ENCODE results near the gene IGSF8. TPM values are rescaled to one million over a fixed set of nuclear protein-coding genes. Genes with fewer than 3 reads are reported as not detected.

The IGSF8 gene
- total and polyA plus RNA-seq, 8 donors, result 12.9 to 24.7 (median 18.4) TPM

DNA sequence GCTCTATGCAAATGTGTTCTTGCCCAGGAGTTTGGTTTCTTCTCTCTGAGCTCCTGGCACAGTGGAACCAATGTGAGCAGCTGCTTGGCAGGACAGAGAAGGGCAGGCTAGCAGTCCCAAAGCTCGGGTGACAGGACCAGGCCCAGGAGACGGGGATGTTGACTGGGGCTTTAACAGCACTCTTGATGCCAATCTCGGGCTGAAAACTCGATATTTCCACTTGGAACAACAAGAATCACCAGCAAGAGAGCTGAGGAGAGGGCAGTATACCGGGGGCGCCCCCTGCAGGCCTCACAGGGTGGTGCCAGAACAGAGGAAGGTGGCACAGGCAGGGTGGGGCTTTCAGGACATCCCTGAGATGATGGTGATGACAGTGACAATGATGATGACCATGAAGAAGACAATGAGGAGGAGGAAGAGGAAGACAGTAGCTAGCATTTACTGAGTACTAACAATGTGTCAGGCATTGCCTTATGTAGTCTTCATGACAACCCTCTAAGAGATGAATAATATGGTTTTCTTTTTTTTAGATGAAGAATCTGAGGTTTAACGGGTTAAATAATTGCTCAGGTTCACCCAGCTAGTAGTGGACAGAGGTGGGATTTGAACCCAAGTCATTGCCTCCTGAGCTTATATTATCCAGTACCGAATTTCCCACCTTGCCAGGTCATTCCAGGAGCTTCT, 19.8 kb downstream of the IGSF8 start:
- H3K27me3 ChIP-seq, result peaks cover 0 to 6% (median 3%) of the 10 kb centered on the region in 4 donors
- FAIRE-seq, result no peak
- peak; percentile 76 to 90 (median 85) for ATAC-seq

GRCh38 chr1:160077486-160077885, 20.9 kb downstream of the IGSF8 start:
- ATAC-seq, result peak in 1 of 4 donors; percentile 13

More for the DNA sequence above, 19.8 kb downstream of the IGSF8 start:
- Histone ChIP-seq H3K4me3 (no peak overlapping the region), H3K9me3 (no peaks in the 10 kb centered on the region), H3K36me3 (no peaks in the 10 kb centered on the region), H3K27ac (no peak overlapping the region), H3K4me1 (no peaks in the 10 kb centered on the region)
- DNase-seq, result peak in 3 of 6 donors; percentile 35 to 76 (median 37)
- WGBS, 2 donors, result 16 to 17% methylated on average over 8 of the region's 8 CpGs
- intact Hi-C loops (cut with DNase I), result no loop called here
- TF ChIP-seq, protein P1, sequence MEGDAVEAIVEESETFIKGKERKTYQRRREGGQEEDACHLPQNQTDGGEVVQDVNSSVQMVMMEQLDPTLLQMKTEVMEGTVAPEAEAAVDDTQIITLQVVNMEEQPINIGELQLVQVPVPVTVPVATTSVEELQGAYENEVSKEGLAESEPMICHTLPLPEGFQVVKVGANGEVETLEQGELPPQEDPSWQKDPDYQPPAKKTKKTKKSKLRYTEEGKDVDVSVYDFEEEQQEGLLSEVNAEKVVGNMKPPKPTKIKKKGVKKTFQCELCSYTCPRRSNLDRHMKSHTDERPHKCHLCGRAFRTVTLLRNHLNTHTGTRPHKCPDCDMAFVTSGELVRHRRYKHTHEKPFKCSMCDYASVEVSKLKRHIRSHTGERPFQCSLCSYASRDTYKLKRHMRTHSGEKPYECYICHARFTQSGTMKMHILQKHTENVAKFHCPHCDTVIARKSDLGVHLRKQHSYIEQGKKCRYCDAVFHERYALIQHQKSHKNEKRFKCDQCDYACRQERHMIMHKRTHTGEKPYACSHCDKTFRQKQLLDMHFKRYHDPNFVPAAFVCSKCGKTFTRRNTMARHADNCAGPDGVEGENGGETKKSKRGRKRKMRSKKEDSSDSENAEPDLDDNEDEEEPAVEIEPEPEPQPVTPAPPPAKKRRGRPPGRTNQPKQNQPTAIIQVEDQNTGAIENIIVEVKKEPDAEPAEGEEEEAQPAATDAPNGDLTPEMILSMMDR (IDR thresholded peaks at IDR 0.05), result peak; percentile 26 to 69 (median 60)

DNA sequence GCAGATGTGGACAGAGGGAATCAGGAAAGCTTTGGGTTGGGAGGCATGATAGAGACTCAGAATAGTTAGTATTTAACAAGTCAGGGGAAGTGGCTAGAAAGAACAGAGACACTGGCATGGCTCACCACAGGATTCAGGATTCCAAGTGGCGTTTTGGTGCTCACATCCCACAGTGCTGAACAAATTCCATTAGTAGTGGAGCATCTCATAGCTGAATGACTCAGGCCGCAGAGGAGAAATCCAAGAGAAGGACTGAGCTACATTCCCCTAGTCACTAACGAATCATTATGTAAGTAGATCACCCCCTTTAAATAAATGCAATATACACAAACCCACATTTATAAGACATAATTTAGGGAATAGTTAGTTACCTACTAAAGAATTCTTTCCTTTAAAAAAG, 22.1 kb downstream of the IGSF8 start:
- Histone ChIP-seq H3K9me3 (no peaks in the 10 kb centered on the region), H3K4me1 (no peaks in the 10 kb centered on the region), H3K27me3 (peaks cover 0 to 6% (median 0%) of the 10 kb centered on the region in 4 donors), H3K36me3 (no peaks in the 10 kb centered on the region), H3K27ac (no peak overlapping the region), H3K4me3 (no peak overlapping the region)
- DNase-seq (no peak), FAIRE-seq (no peak), ATAC-seq (no peak)
- TF ChIP-seq, protein P1 (IDR thresholded peaks at IDR 0.05), result no peak
- WGBS, 2 donors, result 65 to 67% methylated on average over 3 of the region's 3 CpGs
- intact Hi-C loops (cut with DNase I), result no loop called here

More at GRCh38 chr1:160077486-160077885, 20.9 kb downstream of the IGSF8 start:
- no peak overlapping the region for H3K4me3 ChIP-seq
- intact Hi-C loops (cut with DNase I), result no loop called here
- FAIRE-seq, result no peak
- TF ChIP-seq, protein P1 (IDR thresholded peaks at IDR 0.05), result no peak
- no peak overlapping the region for H3K27ac ChIP-seq
- H3K9me3 ChIP-seq, result no peaks in the 10 kb centered on the region
- peaks cover 0 to 6% (median 3%) of the 10 kb centered on the region in 4 donors for H3K27me3 ChIP-seq
- no peaks in the 10 kb centered on the region for H3K36me3 ChIP-seq
- DNase-seq, result no peak
- H3K4me1 ChIP-seq, result no peaks in the 10 kb centered on the region

DNA sequence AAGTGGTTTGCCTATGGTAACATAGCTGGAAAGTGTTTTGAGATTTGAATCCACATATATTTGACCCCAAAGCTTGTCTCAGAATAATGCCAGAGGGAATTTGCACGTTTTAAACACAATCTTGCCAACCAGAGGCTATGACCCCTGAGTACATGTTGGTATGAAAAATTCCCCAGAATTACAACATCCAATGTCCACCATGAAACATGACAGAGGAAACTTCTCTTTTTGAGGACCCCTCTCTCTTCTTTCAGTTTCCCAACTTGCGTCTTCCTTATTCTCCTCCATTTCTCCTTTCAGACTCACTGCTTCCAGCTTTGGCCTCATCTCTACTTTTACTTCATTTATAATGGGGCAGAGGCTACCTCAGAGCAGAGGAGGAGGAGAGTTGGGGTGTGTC, 22.6 kb downstream of the IGSF8 start:
- no peaks in the 10 kb centered on the region for H3K36me3 ChIP-seq
- WGBS, 2 donors, result 47 to 54% methylated on average over 2 of the region's 2 CpGs
- FAIRE-seq, result no peak
- intact Hi-C loops (cut with DNase I), result no loop called here
- no peak overlapping the region for H3K4me3 ChIP-seq
- peaks cover 0 to 4% (median 3%) of the 10 kb centered on the region in 3 donors for H3K4me1 ChIP-seq
- H3K9me3 ChIP-seq, result no peaks in the 10 kb centered on the region
- no peak for DNase-seq
- peaks cover 0 to 6% (median 0%) of the 10 kb centered on the region in 4 donors for H3K27me3 ChIP-seq
- TF ChIP-seq, protein P1 (IDR thresholded peaks at IDR 0.05), result no peak
- no peak overlapping the region for H3K27ac ChIP-seq
- ATAC-seq, result no peak

DNA sequence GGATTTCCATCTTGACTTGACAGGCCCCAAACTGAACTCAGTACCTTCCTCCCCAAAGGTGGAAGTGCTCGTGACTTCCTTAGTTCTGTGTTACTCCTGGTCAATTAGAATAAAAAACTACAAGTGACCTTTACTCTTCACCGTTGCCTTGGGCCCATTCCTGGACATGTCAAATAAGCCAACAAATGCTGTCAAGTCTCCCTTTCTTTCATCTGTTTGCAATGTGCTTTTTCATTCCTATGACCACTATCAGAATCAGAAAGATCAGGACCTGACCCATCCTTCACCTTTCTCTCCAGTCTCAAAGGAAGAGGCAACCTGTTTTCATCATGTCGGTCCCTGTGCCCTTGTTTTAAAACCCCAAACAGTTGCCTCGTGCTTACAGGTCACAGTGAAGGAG, 23.6 kb downstream of the IGSF8 start:
- H3K9me3 ChIP-seq, result no peaks in the 10 kb centered on the region
- H3K36me3 ChIP-seq, result no peaks in the 10 kb centered on the region
- FAIRE-seq, result no peak
- DNase-seq, result no peak
- H3K4me1 ChIP-seq, result peaks cover 0 to 7% (median 7%) of the 10 kb centered on the region in 3 donors
- TF ChIP-seq, protein P1 (IDR thresholded peaks at IDR 0.05), result no peak
- H3K27ac ChIP-seq, result no peak overlapping the region
- peaks cover 0 to 6% (median 0%) of the 10 kb centered on the region in 4 donors for H3K27me3 ChIP-seq
- WGBS, 2 donors, result 52 to 55% methylated on average over 4 of the region's 4 CpGs
- intact Hi-C loops (cut with DNase I), result no loop called here
- no peak overlapping the region for H3K4me3 ChIP-seq
- no peak for ATAC-seq
